Glomerular endothelial cell (primary cell): ENCODE data around the gene ARF5. TPM values are rescaled to one million over a fixed set of nuclear protein-coding genes. Genes with fewer than 3 reads are reported as not detected.

ENCODE experiments used
- DNase-seq: peaks from one replicate; pipeline ENCODE4 v3.0.0-alpha.2; 2011; ENCODE audit warnings: low read depth, low spot score; ENCODE audit errors: extremely low read depth
- total RNA-seq: library from RNA; depleted of rRNA; stranded (reverse); fragments of >200 nt; gene quantifications from 2 replicates; pipeline ENCODE4 v1.2.3, GENCODE V29; 2015

Gene ARF5
- total RNA-seq, 1 donor from 2014 or later: 194 TPM

- no peak for DNase-seq
These were observed 570 bp upstream of the ARF5 start for GRCh38 chr7:127587663-127588018.

GRCh38 chr7:127588697-127589482 is 679 bp downstream of the ARF5 start:
- DNase-seq: no peak

- no peak for DNase-seq
These were observed 1.7 kb downstream of the ARF5 start for GRCh38 chr7:127589896-127590295.

- no peak for DNase-seq
These were observed 3.0 kb downstream of the ARF5 start for GRCh38 chr7:127591189-127591588.

- DNase-seq: no peak
These were observed 3.4 kb downstream of the ARF5 start for GRCh38 chr7:127591591-127591990.

- no peak for DNase-seq
These were observed 4.3 kb downstream of the ARF5 start for GRCh38 chr7:127592550-127592949.

- no peak for DNase-seq
These were observed 6.3 kb downstream of the ARF5 start for GRCh38 chr7:127594490-127594889.

- no peak for DNase-seq
These were observed 7.5 kb downstream of the ARF5 start for GRCh38 chr7:127595737-127596136.

GRCh38 chr7:127598318-127598717 is 10.1 kb downstream of the ARF5 start:
- no peak for DNase-seq

GRCh38 chr7:127600885-127601284 is 12.7 kb downstream of the ARF5 start:
- no peak for DNase-seq

GRCh38 chr7:127608446-127608845 is 20.2 kb downstream of the ARF5 start:
- no peak for DNase-seq

- DNase-seq: no peak
These were observed 21.1 kb downstream of the ARF5 start for GRCh38 chr7:127609297-127609696.

GRCh38 chr7:127612263-127612662 is 24.1 kb downstream of the ARF5 start:
- DNase-seq: no peak

- no peak for DNase-seq
These were observed 28.5 kb downstream of the ARF5 start for GRCh38 chr7:127616724-127617123.

GRCh38 chr7:127618042-127618441 is 29.8 kb downstream of the ARF5 start, which contains the start of gene PAX4:
Gene PAX4, minus strand, starts transcription at chr7:127618142. Its CDS starts 2,214 bp downstream, at chr7:127615928.
- no peak for DNase-seq

GRCh38 chr7:127618775-127619174 is 30.6 kb downstream of the ARF5 start:
- no peak for DNase-seq

- no peak for DNase-seq
These were observed 31.6 kb downstream of the ARF5 start for GRCh38 chr7:127619681-127620405.

GRCh38 chr7:127620406-127621233 is 32.4 kb downstream of the ARF5 start:
- no peak for DNase-seq

GRCh38 chr7:127625331-127625730 is 37.1 kb downstream of the ARF5 start:
- DNase-seq: no peak

GRCh38 chr7:127628445-127628844 is 40.2 kb downstream of the ARF5 start:
- DNase-seq: no peak

- no peak for DNase-seq
These were observed 41.1 kb downstream of the ARF5 start for GRCh38 chr7:127629268-127629854.
